Heart left ventricle (tissue), 16 donors: ENCODE data around the gene AKR1E2. TPM values are rescaled to one million over a fixed set of nuclear protein-coding genes. Genes with fewer than 3 reads are reported as not detected.

Experiments
- ATAC-seq, 4 donors: fragments of 200-7000 bp; cut with Tn5 transposase; one replicate each; pipeline ENCODE4 v1.9.1; 2020 to 2022; ENCODE audit warnings: moderate library complexity in 4 of 4, mild to moderate bottlenecking in 3 of 4, moderate number of reproducible peaks in 1 of 4
- DNase-seq, 5 donors: peaks; one replicate each; pipeline ENCODE4 v3.0.0-alpha.2; 2020
- H3K27ac ChIP-seq, 12 donors: fragments of 200-600 bp; sonication (generic) in 4 of 12; one replicate each; pipeline versions ENCODE4 v1.5.0 to v1.8.0; 2016 to 2022; ENCODE audit warnings: mild to moderate bottlenecking in 2 of 12
- H3K27me3 ChIP-seq, 9 donors: fragments of 200-600 bp; sonication (generic) in 2 of 9; one replicate each; pipeline versions ENCODE4 v1.5.1 to v1.8.0; 2016 to 2022; ENCODE audit warnings: mild to moderate bottlenecking in 3 of 9
- H3K36me3 ChIP-seq, 9 donors: fragments of 200-600 bp; sonication (generic) in 2 of 9; one replicate each; pipeline versions ENCODE4 v1.5.0 to v1.8.0; 2018 to 2022; ENCODE audit warnings: mild to moderate bottlenecking in 2 of 9
- H3K4me1 ChIP-seq, 12 donors: fragments of 200-600 bp; sonication (generic) in 4 of 12; one replicate each; pipeline versions ENCODE4 v1.5.0 to v1.8.0; 2016 to 2022; ENCODE audit warnings: mild to moderate bottlenecking in 3 of 12
- H3K4me3 ChIP-seq, 12 donors: fragments of 200-600 bp; sonication (generic) in 4 of 12; one replicate each; pipeline versions ENCODE4 v1.5.0 to v1.8.0; 2017 to 2022; ENCODE audit warnings: mild to moderate bottlenecking in 9 of 12, moderate library complexity in 4 of 12
- H3K9me3 ChIP-seq, 12 donors: fragments of 200-600 bp; sonication (generic) in 4 of 12; one replicate each; pipeline versions ENCODE4 v1.5.0 to v1.8.0; 2016 to 2022; ENCODE audit warnings: mild to moderate bottlenecking in 1 of 12
- POLR2A ChIP-seq, 2 donors: fragments of 450-650 bp; IDR thresholded peaks; one replicate each; pipeline ENCODE4 v1.6.1; 2017; ENCODE audit warnings: antibody characterized with exemption in 2 of 2, mild to moderate bottlenecking in 2 of 2, moderate library complexity in 2 of 2
- WGBS, 4 donors: extraction: QIAGEN DNeasy Blood & Tissue Kit in 2 of 4; methylation state at CpG; one replicate each; pipeline versions ENCODE4 v1.1.5 to v1.1.7; 2013 to 2018; 5-methylcytosine and 5-hydroxymethylcytosine counted together
- intact Hi-C, 10 donors: fragments of 100-400 bp; cut with DNase I; formaldehyde crosslinking; loops; one replicate each; pipeline versions ENCODE4 v1.11.1 to v1.14.2; 2022
- polyA plus RNA-seq, 2 donors: library from polyadenylated mRNA; stranded (reverse); fragments of 200-250 nt; gene quantifications; one replicate each; pipeline ENCODE4 v1.2.3, GENCODE V29; 2013
- total RNA-seq, 9 donors: library from RNA; depleted of rRNA in 2 of 9; stranded (reverse); fragments of >200 nt in 2 of 9; fragmentation: NEBNext Ultra II Directional in 3 of 9; extraction: Animal tissue kit (Norgen Biotek cat#: 25700) in 3 of 9; gene quantifications; one replicate each; pipeline versions ENCODE4 v1.1.0 to v1.2.4, GENCODE V29; 2016 to 2023
- TF ChIP-seq, protein P1 (sequence below), 12 donors: fragments of 200-600 bp; sonication (generic) in 4 of 12; IDR thresholded peaks; one replicate each; pipeline versions ENCODE4 v1.5.0 to v1.8.0; 2018 to 2022; ENCODE audit warnings: antibody characterized with exemption in 12 of 12, mild to moderate bottlenecking in 5 of 12
- donor health status: ischemic (EF 13 %, LVEDD 7.1; RV severe dilation, severe dysfunction).
- donor health status: healthy with polysubstance abuse.
- donor health status: DM: no; HTN: yes; CAD: no.
- donor health status: DM: no; HTN: no; CAD: no.
- donor health status: ischemic (EF 25% LVEDD 6.9; RV normal size, moderate dysfunction).
- donor health status: ischemic (EF 25% LVEDD 5.7; RV mildly dilated, moderate dysfunction).
- donor health status: healthy.
- donor health status: DM: yes; HTN: yes; CAD: no.
- donor health status: ischemic (EF 35%, LVEDD 5.7; RV mildly dilated, moderate dysfunction).
- donor health status: nonischemic (EF 11% LVEDD 7.7; RV severe dilation, severe dysfunction).
- donor health status: DM: yes; HTN: yes; CAD: no.
- donor health status: PGD.
- donor health status: ischemic (EF 29% LVEDD 5.4; RV normal size, mild dysfunction).
- donor health status: nonischemic (EF 23%, LVEDD 6.1; RV moderate dilation, normal function).

The AKR1E2 gene
- total and polyA plus RNA-seq, 11 donors, result 1.2 to 8.0 (median 3.8) TPM

- no peaks in the 10 kb centered on the region for H3K36me3 ChIP-seq
- H3K4me3 ChIP-seq, result peak overlapping the region in 1 of 12 donors; percentile 1
- intact Hi-C loops, result no loop called here
- 34 to 44% (median 41%) methylated on average over 9 of the region's 9 CpGs for WGBS, 4 donors
- peaks cover 0 to 17% (median 4%) of the 10 kb centered on the region in 12 donors for H3K4me1 ChIP-seq
- DNase-seq (no peak), ATAC-seq (peak; percentile 78 to 96 (median 95))
- H3K9me3 ChIP-seq, result no peaks in the 10 kb centered on the region
- no peaks in the 10 kb centered on the region for H3K27me3 ChIP-seq
- peak overlapping the region in 9 of 12 donors; percentile 24 to 67 (median 56) for H3K27ac ChIP-seq
- TF ChIP-seq, protein P1, sequence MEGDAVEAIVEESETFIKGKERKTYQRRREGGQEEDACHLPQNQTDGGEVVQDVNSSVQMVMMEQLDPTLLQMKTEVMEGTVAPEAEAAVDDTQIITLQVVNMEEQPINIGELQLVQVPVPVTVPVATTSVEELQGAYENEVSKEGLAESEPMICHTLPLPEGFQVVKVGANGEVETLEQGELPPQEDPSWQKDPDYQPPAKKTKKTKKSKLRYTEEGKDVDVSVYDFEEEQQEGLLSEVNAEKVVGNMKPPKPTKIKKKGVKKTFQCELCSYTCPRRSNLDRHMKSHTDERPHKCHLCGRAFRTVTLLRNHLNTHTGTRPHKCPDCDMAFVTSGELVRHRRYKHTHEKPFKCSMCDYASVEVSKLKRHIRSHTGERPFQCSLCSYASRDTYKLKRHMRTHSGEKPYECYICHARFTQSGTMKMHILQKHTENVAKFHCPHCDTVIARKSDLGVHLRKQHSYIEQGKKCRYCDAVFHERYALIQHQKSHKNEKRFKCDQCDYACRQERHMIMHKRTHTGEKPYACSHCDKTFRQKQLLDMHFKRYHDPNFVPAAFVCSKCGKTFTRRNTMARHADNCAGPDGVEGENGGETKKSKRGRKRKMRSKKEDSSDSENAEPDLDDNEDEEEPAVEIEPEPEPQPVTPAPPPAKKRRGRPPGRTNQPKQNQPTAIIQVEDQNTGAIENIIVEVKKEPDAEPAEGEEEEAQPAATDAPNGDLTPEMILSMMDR (IDR thresholded peaks at IDR 0.05), result no peak
- TF ChIP-seq POLR2A (IDR thresholded peaks at IDR 0.05), result no peak
Observed at GRCh38 chr10:4867520-4868356, 41.7 kb downstream of the AKR1E2 start.

GRCh38 chr10:4868357-4868657, 42.3 kb downstream of the AKR1E2 start:
- intact Hi-C loops, result no loop called here
- H3K36me3 ChIP-seq, result no peaks in the 10 kb centered on the region
- WGBS, 4 donors, result 80 to 85% (median 83%) methylated on average over 3 of the region's 3 CpGs
- H3K9me3 ChIP-seq, result no peaks in the 10 kb centered on the region
- H3K4me3 ChIP-seq, result no peak overlapping the region
- ATAC-seq, result peak in 1 of 4 donors; percentile 19
- peaks cover 0 to 17% (median 4%) of the 10 kb centered on the region in 12 donors for H3K4me1 ChIP-seq
- TF ChIP-seq POLR2A (IDR thresholded peaks at IDR 0.05), result no peak
- TF ChIP-seq, protein P1 (IDR thresholded peaks at IDR 0.05), result no peak
- no peaks in the 10 kb centered on the region for H3K27me3 ChIP-seq
- DNase-seq, result no peak
- peak overlapping the region in 8 of 12 donors; percentile 28 to 67 (median 57) for H3K27ac ChIP-seq

GRCh38 chr10:4882704-4883078, 56.7 kb downstream of the AKR1E2 start:
- H3K27me3 ChIP-seq, result no peaks in the 10 kb centered on the region
- H3K27ac ChIP-seq, result peak overlapping the region in 2 of 12 donors; percentile 11 to 25
- no peaks in the 10 kb centered on the region for H3K36me3 ChIP-seq
- ATAC-seq, result no peak
- 76 to 89% (median 80%) methylated on average over 2 of the region's 2 CpGs for WGBS, 4 donors
- H3K9me3 ChIP-seq, result no peaks in the 10 kb centered on the region
- H3K4me1 ChIP-seq, result peaks cover 0 to 10% (median 0%) of the 10 kb centered on the region in 12 donors
- TF ChIP-seq, protein P1 (IDR thresholded peaks at IDR 0.05), result no peak
- no peak for TF ChIP-seq POLR2A (IDR thresholded peaks at IDR 0.05)
- intact Hi-C loops, result no loop called here
- H3K4me3 ChIP-seq, result no peak overlapping the region
- no peak for DNase-seq

DNA sequence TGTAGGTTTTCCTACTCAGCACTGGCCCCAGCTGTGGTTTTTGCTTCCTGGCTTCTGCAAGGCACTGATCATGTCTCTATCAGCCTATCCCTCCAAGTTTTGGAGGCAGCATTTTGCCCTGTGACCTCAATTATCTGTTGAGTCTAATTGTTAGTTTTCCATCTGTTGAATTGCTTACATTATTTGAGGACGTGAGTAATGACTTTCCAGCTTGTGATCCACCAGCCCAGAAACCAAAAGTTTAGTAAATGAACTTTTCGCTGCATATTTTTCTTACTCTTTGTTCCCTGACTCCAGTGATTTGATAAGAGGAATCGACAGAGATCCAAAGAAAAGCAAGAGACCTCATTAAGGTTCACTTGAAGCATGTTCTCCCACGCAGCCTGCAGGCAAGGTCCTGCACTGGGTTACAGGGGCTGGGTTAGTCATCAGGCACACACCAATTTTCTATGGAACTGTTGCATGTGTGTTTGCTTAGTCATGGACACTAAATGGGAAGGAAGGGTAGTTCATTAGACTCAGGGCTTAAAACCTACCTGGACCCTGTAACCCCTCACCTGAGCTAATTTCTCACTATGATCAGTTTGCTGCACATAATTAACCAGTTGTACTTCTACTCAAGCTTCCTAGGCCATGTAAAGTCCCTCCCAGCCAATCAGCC, 57.2 kb downstream of the AKR1E2 start:
- H3K4me3 ChIP-seq, result no peak overlapping the region
- TF ChIP-seq, protein P1 (IDR thresholded peaks at IDR 0.05), result no peak
- no peak for TF ChIP-seq POLR2A (IDR thresholded peaks at IDR 0.05)
- peak in 3 of 4 donors; percentile 28 to 80 (median 56) for ATAC-seq
- DNase-seq, result peak in 1 of 5 donors; percentile 41
- peak overlapping the region in 2 of 12 donors; percentile 11 to 25 for H3K27ac ChIP-seq
- H3K27me3 ChIP-seq, result no peaks in the 10 kb centered on the region
- peaks cover 0 to 10% (median 0%) of the 10 kb centered on the region in 12 donors for H3K4me1 ChIP-seq
- H3K36me3 ChIP-seq, result no peaks in the 10 kb centered on the region
- WGBS, 4 donors, result 59 to 75% (median 71%) methylated on average over 4 of the region's 4 CpGs
- no peaks in the 10 kb centered on the region for H3K9me3 ChIP-seq
- intact Hi-C loops, result no loop called here
